Measurements from ENCODE around the gene LRP4.
"Not testable (repeated sequence)": the region's sequence is repeated elsewhere in the genome, so short reads cannot be mapped to it uniquely, and the experiment has no call there.

The LRP4 gene

GRCh38 chr11:46918083-46918787 lies at the start of gene LRP4:
Gene LRP4 (minus strand): TSS chr11:46918550. CDS start chr11:46918379, 171 bp downstream.
- DNase-seq: no peak

GRCh38 chr11:46967962-46968361 lies 49.6 kb upstream of the LRP4 start:
- DNase-seq: no peak

- no peak for DNase-seq
Measured at GRCh38 chr11:46966773-46967172, 48.4 kb upstream of the LRP4 start.

- DNase-seq: no peak
Measured at GRCh38 chr11:46963844-46964243, 45.5 kb upstream of the LRP4 start.

- DNase-seq: not testable (repeated sequence)
Measured at GRCh38 chr11:46961886-46962285, 43.5 kb upstream of the LRP4 start.

- DNase-seq: no peak
Measured at GRCh38 chr11:46961041-46961440, 42.7 kb upstream of the LRP4 start.

GRCh38 chr11:46958777-46959176 lies 40.4 kb upstream of the LRP4 start:
- DNase-seq: no peak

- DNase-seq: no peak
Measured at GRCh38 chr11:46953093-46953492, 34.7 kb upstream of the LRP4 start.

- DNase-seq: no peak
Measured at GRCh38 chr11:46952553-46952952, 34.2 kb upstream of the LRP4 start.

GRCh38 chr11:46951864-46952263 lies 33.5 kb upstream of the LRP4 start:
- no peak for DNase-seq

- DNase-seq: no peak
Measured at GRCh38 chr11:46949297-46949696, 30.9 kb upstream of the LRP4 start.

- DNase-seq: no peak
Measured at GRCh38 chr11:46948378-46949131, 30.2 kb upstream of the LRP4 start.

GRCh38 chr11:46947399-46948077 lies 29.2 kb upstream of the LRP4 start:
- DNase-seq: no peak

- no peak for DNase-seq
Measured at GRCh38 chr11:46944356-46945075, 26.2 kb upstream of the LRP4 start.

- DNase-seq: no peak
Measured at GRCh38 chr11:46942172-46942571, 23.8 kb upstream of the LRP4 start.

GRCh38 chr11:46936138-46937110 lies 18.1 kb upstream of the LRP4 start, which contains the start of gene CSTPP1:
Gene CSTPP1 (plus strand): TSS chr11:46936761. CDS start chr11:46936806, 45 bp downstream.
- DNase-seq: peak; percentile 81

- DNase-seq: no peak
Measured at GRCh38 chr11:46930089-46930488, 11.7 kb upstream of the LRP4 start.

- DNase-seq: not testable (repeated sequence)
Measured at GRCh38 chr11:46928701-46929100, 10.4 kb upstream of the LRP4 start.

- not testable (repeated sequence) for DNase-seq
Measured at GRCh38 chr11:46927928-46928327, 9.6 kb upstream of the LRP4 start.

- DNase-seq: no peak
Measured at GRCh38 chr11:46920755-46921154, 2.4 kb upstream of the LRP4 start.

- no peak for DNase-seq
Measured at GRCh38 chr11:46918788-46919513, 601 bp upstream of the LRP4 start.

Measured in NCI-H1048 (cell line).